Neural progenitor cell (in vitro differentiated cells): Measurements from ENCODE around the gene OSM.

Source experiments
- CTCF ChIP-seq: fragments of 200-600 bp; sonication (generic); IDR thresholded peaks from 2 replicates; pipeline ENCODE4 v1.5.1; 2017; ENCODE audit warnings: antibody characterized with exemption, mild to moderate bottlenecking
- EZH2 ChIP-seq: fragments of 200-600 bp; sonication (generic); IDR thresholded peaks from 2 replicates; pipeline ENCODE4 v1.6.1; 2017; ENCODE audit warnings: antibody characterized with exemption, mild to moderate bottlenecking, moderate library complexity

GRCh38 chr22:30239488-30240405 is 26.9 kb downstream of the OSM start:
- no peak for TF ChIP-seq CTCF
- TF ChIP-seq EZH2 = no peak
